ENCODE results near the gene RHBDD1.
"Not testable (repeated sequence)": the region's sequence is repeated elsewhere in the genome, so short reads cannot be mapped to it uniquely, and the experiment has no call there.

Gene RHBDD1

DNA sequence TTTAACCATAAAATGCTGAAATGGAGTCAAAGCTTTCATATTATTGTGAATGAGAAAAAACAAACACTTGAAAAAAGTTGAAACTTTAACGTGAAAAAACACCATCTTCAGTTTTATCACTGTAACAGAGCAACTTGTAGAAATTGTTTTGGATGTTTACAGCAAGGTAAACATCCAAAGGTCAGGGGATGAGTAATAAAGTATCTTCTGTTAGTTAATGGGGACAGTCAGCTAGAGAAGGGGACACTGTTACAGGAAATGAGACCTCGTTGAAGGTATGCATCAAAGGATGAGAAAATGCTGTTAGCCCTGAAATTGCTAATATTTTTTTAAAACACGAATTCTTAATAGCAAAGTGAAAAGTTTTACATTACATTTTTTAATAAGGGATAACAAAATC is 2.9 kb downstream of the RHBDD1 start:
- in situ Hi-C loops (cut with HindIII; ENCODE audit: low sequenced_read_pairs), result no loop called here
- TF ChIP-seq, protein P1, sequence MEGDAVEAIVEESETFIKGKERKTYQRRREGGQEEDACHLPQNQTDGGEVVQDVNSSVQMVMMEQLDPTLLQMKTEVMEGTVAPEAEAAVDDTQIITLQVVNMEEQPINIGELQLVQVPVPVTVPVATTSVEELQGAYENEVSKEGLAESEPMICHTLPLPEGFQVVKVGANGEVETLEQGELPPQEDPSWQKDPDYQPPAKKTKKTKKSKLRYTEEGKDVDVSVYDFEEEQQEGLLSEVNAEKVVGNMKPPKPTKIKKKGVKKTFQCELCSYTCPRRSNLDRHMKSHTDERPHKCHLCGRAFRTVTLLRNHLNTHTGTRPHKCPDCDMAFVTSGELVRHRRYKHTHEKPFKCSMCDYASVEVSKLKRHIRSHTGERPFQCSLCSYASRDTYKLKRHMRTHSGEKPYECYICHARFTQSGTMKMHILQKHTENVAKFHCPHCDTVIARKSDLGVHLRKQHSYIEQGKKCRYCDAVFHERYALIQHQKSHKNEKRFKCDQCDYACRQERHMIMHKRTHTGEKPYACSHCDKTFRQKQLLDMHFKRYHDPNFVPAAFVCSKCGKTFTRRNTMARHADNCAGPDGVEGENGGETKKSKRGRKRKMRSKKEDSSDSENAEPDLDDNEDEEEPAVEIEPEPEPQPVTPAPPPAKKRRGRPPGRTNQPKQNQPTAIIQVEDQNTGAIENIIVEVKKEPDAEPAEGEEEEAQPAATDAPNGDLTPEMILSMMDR (IDR thresholded peaks at IDR 0.05; ENCODE audit: low read depth, low read length), result no peak
- DNase-seq (ENCODE audit: low read depth, low spot score), result no peak
- H3K4me3 ChIP-seq (ENCODE audit: low read depth, low read length), result no peak overlapping the region

DNA sequence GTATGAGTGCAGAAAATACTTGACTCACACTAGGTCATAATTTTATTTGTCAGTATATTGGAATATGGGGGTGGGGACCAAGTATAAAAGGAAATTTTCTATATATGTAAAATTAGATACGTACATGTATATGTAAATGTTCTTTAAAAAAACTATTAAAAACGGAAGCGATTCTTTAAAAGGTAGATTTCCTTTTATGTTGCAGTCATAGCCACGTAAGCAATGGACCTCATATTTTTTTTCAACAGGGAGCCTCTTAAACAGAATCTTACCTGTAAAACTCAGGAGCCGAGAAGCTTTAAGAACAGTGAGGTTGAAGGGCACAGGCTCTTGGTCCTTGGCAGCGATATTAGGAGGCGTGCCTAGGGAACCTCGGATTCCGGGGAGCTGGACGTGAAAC is 3.3 kb downstream of the RHBDD1 start:
- no peak overlapping the region for H3K4me3 ChIP-seq (ENCODE audit: low read depth, low read length)
- TF ChIP-seq, protein P1 (IDR thresholded peaks at IDR 0.05; ENCODE audit: low read depth, low read length), result no peak
- in situ Hi-C loops (cut with HindIII; ENCODE audit: low sequenced_read_pairs), result no loop called here
- DNase-seq (ENCODE audit: low read depth, low spot score), result no peak

DNA sequence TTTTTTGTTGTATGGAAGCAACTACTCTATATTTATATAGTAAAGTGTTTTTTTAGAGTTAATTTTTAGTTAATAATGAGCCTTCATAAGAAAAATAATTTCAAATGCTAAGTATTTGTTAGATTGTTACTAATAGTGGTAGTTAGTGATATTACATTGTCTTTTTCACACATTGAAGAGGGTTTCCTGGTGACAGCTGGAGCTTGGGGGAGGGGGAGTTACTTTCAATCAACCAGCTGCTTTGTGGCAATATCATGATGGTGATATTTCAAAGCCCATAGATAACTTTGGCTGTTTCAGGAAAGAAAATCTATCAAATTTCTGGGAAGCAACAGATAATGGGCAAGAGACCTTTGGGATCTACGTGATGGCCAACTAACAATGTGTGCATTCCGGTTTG is 4.1 kb downstream of the RHBDD1 start:
- no peak for DNase-seq (ENCODE audit: low read depth, low spot score)
- TF ChIP-seq, protein P1 (IDR thresholded peaks at IDR 0.05; ENCODE audit: low read depth, low read length), result no peak
- in situ Hi-C loops (cut with HindIII; ENCODE audit: low sequenced_read_pairs), result no loop called here
- no peak overlapping the region for H3K4me3 ChIP-seq (ENCODE audit: low read depth, low read length)

DNA sequence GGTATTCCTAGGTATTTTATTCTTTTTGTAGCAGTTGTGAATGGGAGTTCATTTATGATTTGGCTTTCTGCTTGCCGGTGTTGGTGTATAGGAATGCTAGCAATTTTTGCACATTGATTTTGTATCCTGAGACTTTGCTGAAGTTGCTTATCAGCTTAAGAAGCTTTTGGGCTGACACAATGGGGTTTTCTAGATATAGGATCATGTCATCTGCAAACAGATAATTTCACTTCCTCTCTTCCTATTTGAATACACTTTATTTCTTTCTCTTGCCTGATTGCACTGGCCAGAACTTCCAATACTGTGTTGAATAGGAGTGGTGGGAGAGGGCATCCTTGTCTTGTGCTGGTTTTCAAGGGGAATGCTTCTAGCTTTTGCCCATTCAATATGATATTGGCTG is 7.1 kb downstream of the RHBDD1 start:
- DNase-seq (ENCODE audit: low read depth, low spot score); H3K4me3 ChIP-seq (ENCODE audit: low read depth, low read length); in situ Hi-C loops (cut with HindIII; ENCODE audit: low sequenced_read_pairs): not testable (repeated sequence)

DNA sequence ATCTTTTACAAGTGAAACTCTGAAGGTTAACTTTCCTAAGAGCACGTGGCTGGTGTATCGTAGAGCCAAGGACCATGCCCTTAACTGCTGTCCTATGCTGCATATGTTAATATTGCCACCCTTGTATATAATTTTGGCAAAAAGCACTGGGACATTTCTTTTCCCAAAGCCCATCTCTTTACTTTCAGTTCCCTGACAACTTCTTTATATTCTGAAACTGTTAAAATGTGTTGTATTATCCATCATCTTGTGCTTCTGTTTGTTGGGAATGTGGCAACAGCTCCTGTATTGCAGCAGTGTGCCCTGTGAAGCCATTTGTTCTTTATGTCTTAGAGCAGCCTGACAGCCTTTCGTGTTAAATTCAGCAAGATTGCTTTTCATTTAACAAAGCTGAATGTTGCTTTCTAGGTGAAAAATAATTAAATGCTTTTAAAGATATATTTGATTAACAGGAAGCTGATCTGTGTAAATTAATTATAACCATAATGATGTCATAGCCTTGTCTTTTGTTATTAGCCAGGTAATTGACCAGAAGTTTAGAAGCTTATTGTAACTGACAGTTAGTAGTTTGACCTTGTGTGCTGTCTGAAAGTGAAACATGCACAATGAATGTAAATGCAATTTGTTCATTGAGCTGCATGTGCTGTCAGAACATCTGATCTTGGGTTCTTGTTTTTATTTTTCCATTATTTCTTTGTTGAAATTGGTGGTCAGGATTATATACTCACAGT is 9.7 kb downstream of the RHBDD1 start:
- no peak overlapping the region for H3K4me3 ChIP-seq (ENCODE audit: low read depth, low read length)
- DNase-seq (ENCODE audit: low read depth, low spot score), result no peak
- TF ChIP-seq, protein P1 (IDR thresholded peaks at IDR 0.05; ENCODE audit: low read depth, low read length), result no peak
- in situ Hi-C loops (cut with HindIII; ENCODE audit: low sequenced_read_pairs), result no loop called here

DNA sequence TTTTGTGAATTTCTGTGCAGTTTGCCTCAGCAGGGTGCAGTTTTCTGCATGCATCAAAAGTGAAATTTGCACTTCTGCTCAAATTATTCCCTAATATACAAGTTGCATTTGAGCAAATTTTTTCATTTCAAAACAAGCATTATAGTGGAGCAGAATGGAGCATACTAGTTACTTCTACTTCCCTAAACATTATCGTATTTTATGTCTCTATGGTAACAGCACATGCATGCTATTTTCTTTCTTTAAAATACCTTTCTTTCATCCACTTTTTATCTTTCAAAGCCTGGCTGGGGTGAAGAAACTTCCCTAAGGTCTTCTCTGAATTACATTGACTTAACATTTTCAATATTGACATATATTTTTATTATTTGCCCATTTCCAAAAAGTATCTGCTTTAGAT is 11.2 kb downstream of the RHBDD1 start:
- in situ Hi-C loops (cut with HindIII; ENCODE audit: low sequenced_read_pairs), result no loop called here
- no peak overlapping the region for H3K4me3 ChIP-seq (ENCODE audit: low read depth, low read length)
- TF ChIP-seq, protein P1 (IDR thresholded peaks at IDR 0.05; ENCODE audit: low read depth, low read length), result no peak
- DNase-seq (ENCODE audit: low read depth, low spot score), result no peak

DNA sequence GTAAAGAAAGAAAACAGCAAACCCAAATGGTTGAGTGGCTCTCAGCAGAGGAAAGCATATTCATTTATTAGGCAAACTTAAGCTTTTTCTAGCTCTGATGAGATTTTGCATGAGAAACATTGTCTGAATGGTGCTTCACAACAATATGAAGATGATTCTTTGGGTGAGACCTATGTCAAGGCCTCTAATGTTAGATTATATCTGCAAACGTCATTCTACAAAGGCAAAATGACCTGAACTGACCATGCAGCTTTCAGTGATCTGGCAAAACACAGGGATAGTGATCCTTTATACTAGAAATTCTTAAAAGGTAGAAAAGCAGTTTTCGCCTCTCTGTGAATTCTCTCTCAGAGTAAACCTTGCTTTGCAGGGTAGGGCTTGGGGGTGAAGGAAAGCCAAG is 11.7 kb downstream of the RHBDD1 start:
- no peak for DNase-seq (ENCODE audit: low read depth, low spot score)
- in situ Hi-C loops (cut with HindIII; ENCODE audit: low sequenced_read_pairs), result no loop called here
- TF ChIP-seq, protein P1 (IDR thresholded peaks at IDR 0.05; ENCODE audit: low read depth, low read length), result no peak
- H3K4me3 ChIP-seq (ENCODE audit: low read depth, low read length), result no peak overlapping the region
